B cell (primary cell): Measurements from ENCODE around the gene GNG7. TPM values are rescaled to one million over a fixed set of nuclear protein-coding genes. Genes with fewer than 3 reads are reported as not detected.

Experiments used
- ATAC-seq: fragments of 200-7000 bp; cut with Tn5 transposase; one replicate; pipeline ENCODE4 v1.10.0; 2021; ENCODE audit warnings: low read depth, mild to moderate bottlenecking, moderate number of reproducible peaks, moderate library complexity
- CTCF ChIA-PET: fragments of 350-600 bp; sonication (Branson Sonifier 250); formaldehyde crosslinking; loops from one replicate; lab custom pipeline; 2021; ENCODE audit warnings: antibody characterized with exemption, inconsistent platforms; lab: Charles Lee
- POLR2A ChIA-PET: fragments of 350-600 bp; sonication (Branson Sonifier 250); formaldehyde crosslinking; loops from one replicate; lab custom pipeline; 2021; ENCODE audit warnings: antibody characterized with exemption; lab: Charles Lee
- DNase-seq: peaks from one replicate; pipeline ENCODE4 v3.0.0; 2013
- H2AFZ ChIP-seq: 2 replicates; pipeline ENCODE4 v1.6.1; 2012; ENCODE audit warnings: mild to moderate bottlenecking, low read depth, low read length; ENCODE audit not compliant: insufficient read depth, poor library complexity, severe bottlenecking
- H3K27ac ChIP-seq, 2 donors: 1 replicate in 1 of 2; 2 replicates in 1 of 2; pipeline ENCODE4 v1.5.1; 2012 to 2013; ENCODE audit warnings: low read length in 2 of 2, mild to moderate bottlenecking in 2 of 2, moderate library complexity in 1 of 2
- H3K27me3 ChIP-seq, 4 experiments: fragments of 200-600 bp in 1 of 4; sonication (generic) in 1 of 4; replicated peaks in 1 of 4; 1 replicate in 2 of 4; 2 replicates in 2 of 4; pipeline versions ENCODE4 v1.6.1 to v1.7.0; 2013 to 2016; ENCODE audit warnings: low read length in 3 of 4, mild to moderate bottlenecking in 2 of 4, mixed read lengths in 1 of 4, moderate library complexity in 1 of 4; ENCODE audit not compliant: insufficient read depth in 4 of 4, control insufficient read depth in 3 of 4; ENCODE audit errors: control extremely low read depth in 1 of 4
- H3K36me3 ChIP-seq, 2 experiments: replicated peaks in 1 of 2; 1 replicate in 1 of 2; 2 replicates in 1 of 2; pipeline versions ENCODE4 v1.6.1 to v1.7.1; 2013; ENCODE audit warnings: low read length in 1 of 2; ENCODE audit not compliant: insufficient read depth in 2 of 2, control insufficient read depth in 1 of 2; ENCODE audit errors: control extremely low read depth in 1 of 2, extremely low read depth in 1 of 2
- H3K4me1 ChIP-seq, 2 donors: fragments of 200-600 bp in 1 of 2; sonication (generic) in 1 of 2; 1 replicate in 1 of 2; 2 replicates in 1 of 2; pipeline versions ENCODE4 v1.5.1 to v1.6.1; 2013 to 2017; ENCODE audit warnings: low read length in 2 of 2; ENCODE audit not compliant: control insufficient read depth in 2 of 2, insufficient read depth in 2 of 2
- H3K4me2 ChIP-seq: replicated peaks from 2 replicates; pipeline ENCODE3; 2012; ENCODE audit warnings: mild to moderate bottlenecking, low read depth, low read length; ENCODE audit not compliant: poor library complexity, severe bottlenecking
- H3K4me3 ChIP-seq, 5 experiments: fragments of 200-600 bp in 1 of 5; sonication (generic) in 1 of 5; 1 replicate in 3 of 5; 2 replicates in 2 of 5; pipeline versions ENCODE4 v1.5.1 to v1.7.0; 2011 to 2016; ENCODE audit warnings: low read length in 4 of 5, mild to moderate bottlenecking in 4 of 5, low read depth in 2 of 5, control low read depth in 1 of 5, moderate library complexity in 1 of 5; ENCODE audit not compliant: insufficient read depth in 1 of 5; ENCODE audit errors: control extremely low read depth in 1 of 5, extremely low read depth in 1 of 5
- H3K79me2 ChIP-seq: fragments of 200-600 bp; sonication (generic); one replicate; pipeline ENCODE4 v1.6.0; 2016; ENCODE audit warnings: low read length; ENCODE audit not compliant: control insufficient read depth, insufficient read depth
- H3K9ac ChIP-seq: fragments of 200-600 bp; sonication (generic); 2 replicates; pipeline ENCODE4 v1.6.1; 2017; ENCODE audit warnings: mild to moderate bottlenecking, low read length, moderate library complexity
- H3K9me3 ChIP-seq, 3 donors: one replicate each; pipeline versions ENCODE4 v1.6.1 to v1.7.1; 2013; ENCODE audit warnings: low read length in 2 of 3; ENCODE audit not compliant: control insufficient read depth in 2 of 3, insufficient read depth in 1 of 3; ENCODE audit errors: control extremely low read depth in 1 of 3
- H4K20me1 ChIP-seq: 2 replicates; pipeline ENCODE4 v1.6.0; 2012; ENCODE audit warnings: mild to moderate bottlenecking, low read length; ENCODE audit not compliant: insufficient read depth, control insufficient read depth, poor library complexity, severe bottlenecking
- H3K27ac Mint-ChIP-seq: one replicate; pipeline ENCODE4 v1.8.0; 2021; ENCODE audit warnings: mixed read lengths
- H3K27me3 Mint-ChIP-seq: one replicate; pipeline ENCODE4 v1.8.0; 2021; ENCODE audit warnings: mixed read lengths
- H3K4me1 Mint-ChIP-seq: one replicate; pipeline ENCODE4 v1.8.0; 2021; ENCODE audit warnings: mixed read lengths
- H3K4me3 Mint-ChIP-seq: one replicate; pipeline ENCODE4 v1.8.0; 2021; ENCODE audit warnings: mixed read lengths
- H3K9me3 Mint-ChIP-seq: one replicate; pipeline ENCODE4 v1.8.0; 2022; ENCODE audit warnings: mixed read lengths; ENCODE audit not compliant: insufficient read depth
- CTCF ChIP-seq: fragments of 200-600 bp; IDR thresholded peaks from one replicate; pipeline ENCODE4 v1.8.0; 2022; ENCODE audit warnings: antibody characterized with exemption, mild to moderate bottlenecking
- EZH2 ChIP-seq: IDR thresholded peaks from 2 replicates; pipeline ENCODE4 v1.6.1; 2012; ENCODE audit warnings: borderline replicate concordance, low read depth, mild to moderate bottlenecking, moderate library complexity, low read length; ENCODE audit not compliant: insufficient read depth, poor library complexity, severe bottlenecking
- WGBS: methylation state at CpG from one replicate; pipeline ENCODE4 v1.1.5; 2013; ENCODE audit warnings: missing lambda C conversion rate; ENCODE audit not compliant: insufficient coverage; 5-methylcytosine and 5-hydroxymethylcytosine counted together
- intact Hi-C: fragments of 100-400 bp; cut with micrococcal nuclease; formaldehyde crosslinking; loops from one replicate; pipeline ENCODE4 v1.10.0; 2022
- polyA plus RNA-seq: library from polyadenylated mRNA; depleted of rRNA; stranded (reverse); fragments of >200 nt; gene quantifications from 2 replicates; pipeline ENCODE4 v1.2.3, GENCODE V29; 2012
- total RNA-seq, 2 donors: library from RNA; stranded (reverse); fragments of 120-200 nt in 1 of 2; gene quantifications; 1 replicate in 1 of 2; 2 replicates in 1 of 2; pipeline versions ENCODE4 v1.2.3 to v1.2.4, GENCODE V29; 2013 to 2022

The GNG7 gene
- total and polyA plus RNA-seq, 2 donors (not counting 1 experiment from before 2014, with no cell fraction given) = 76.3 to 153 TPM

- Mint-ChIP-seq H3K27ac (peak overlapping the region; percentile 87), H3K9me3 (no peaks in the 10 kb centered on the region), H3K27me3 (no peaks in the 10 kb centered on the region), H3K4me3 (peak overlapping the region; percentile 88), H3K4me1 (peaks cover 34% of the 10 kb centered on the region)
- H3K4me3 ChIP-seq = peak overlapping the region; percentile 57 to 100 (median 100)
- peak overlapping the region; percentile 72 for H3K27ac ChIP-seq
- H4K20me1 ChIP-seq = peaks cover 37% of the 10 kb centered on the region
- H3K27me3 ChIP-seq = no peaks in the 10 kb centered on the region
- DNase-seq = peak; percentile 83
- ChIA-PET CTCF (interaction anchor here (0.7 to 4.2 kb wide), 19 partner anchors 9 to 303 kb away, joined by 3 to 134 read pairs (median 12); no protein-coding TSS in a partner anchor), POLR2A (interaction anchor here (0.7 to 4.7 kb wide), 25 partner anchors 9 to 1252 kb away, joined by 3 to 77 read pairs (median 12); partner anchors contain the start of gene LMNB2)
- H3K4me1 ChIP-seq = peaks cover 30 to 47% of the 10 kb centered on the region in 2 donors
- peak overlapping the region; percentile 100 for H3K4me2 ChIP-seq
- no peaks in the 10 kb centered on the region for H3K36me3 ChIP-seq
- intact Hi-C loops = loop anchor here (2.0 to 10.0 kb wide), 4 partner anchors 200 to 320 kb away; partner anchors contain the start of genes AP3D1, PLEKHJ1, SF3A2 and SLC39A3
- no peaks in the 10 kb centered on the region for H3K9me3 ChIP-seq
- peaks cover 30% of the 10 kb centered on the region for H3K79me2 ChIP-seq
- under 1% methylated on average over 45 of the region's 45 CpGs for WGBS
- no peak overlapping the region for H2AFZ ChIP-seq
- TF ChIP-seq EZH2 = no peak
- no peak for TF ChIP-seq CTCF
- ATAC-seq = peak; percentile 5
- H3K9ac ChIP-seq = peak overlapping the region; percentile 85
These were observed 227.3 kb downstream of the GNG7 start for GRCh38 chr19:2475018-2475701.
